ENCODE measurements around the gene ACTA2. TPM values are rescaled to one million over a fixed set of nuclear protein-coding genes. Genes with fewer than 3 reads are reported as not detected.
A peak's percentile ranks its signal among the peaks of the same experiment; 100 is the strongest.

The ACTA2 gene
- total RNA-seq (1,000 to 10,000 TPM in 2 of 4 donors, 100 to 1,000 TPM in 2; 746 to 3,137 (median 1,120) TPM), polyA plus RNA-seq (649 TPM)
- long read RNA-seq, donor 1, transcript ACTA2-201 (9 exons, 1,349 nt) = major isoform, 1,285 of 1,383 reads
- long read RNA-seq, donor 1, partial matches to known transcripts = 69 of 1,383 reads
- long read RNA-seq, donor 1, other reads (novel, unspliced or antisense) = 28 of 1,383 reads
- long read RNA-seq, donor 2, transcript ACTA2-201 (9 exons, 1,349 nt) = major isoform, 276 of 312 reads
- long read RNA-seq, donor 2, partial matches to known transcripts = 16 of 312 reads
- long read RNA-seq, donor 2, other reads (novel, unspliced or antisense) = 20 of 312 reads
- long read RNA-seq, donor 3, transcript ACTA2-201 (9 exons, 1,349 nt) = major isoform, 3,398 of 3,728 reads
- long read RNA-seq, donor 3, partial matches to known transcripts = 291 of 3,728 reads
- long read RNA-seq, donor 3, other reads (novel, unspliced or antisense) = 39 of 3,728 reads
- long read RNA-seq, donor 4, transcript ACTA2-201 (9 exons, 1,349 nt) = major isoform, 321 of 351 reads
- long read RNA-seq, donor 4, partial matches to known transcripts = 18 of 351 reads
- long read RNA-seq, donor 4, other reads (novel, unspliced or antisense) = 11 of 351 reads

DNA sequence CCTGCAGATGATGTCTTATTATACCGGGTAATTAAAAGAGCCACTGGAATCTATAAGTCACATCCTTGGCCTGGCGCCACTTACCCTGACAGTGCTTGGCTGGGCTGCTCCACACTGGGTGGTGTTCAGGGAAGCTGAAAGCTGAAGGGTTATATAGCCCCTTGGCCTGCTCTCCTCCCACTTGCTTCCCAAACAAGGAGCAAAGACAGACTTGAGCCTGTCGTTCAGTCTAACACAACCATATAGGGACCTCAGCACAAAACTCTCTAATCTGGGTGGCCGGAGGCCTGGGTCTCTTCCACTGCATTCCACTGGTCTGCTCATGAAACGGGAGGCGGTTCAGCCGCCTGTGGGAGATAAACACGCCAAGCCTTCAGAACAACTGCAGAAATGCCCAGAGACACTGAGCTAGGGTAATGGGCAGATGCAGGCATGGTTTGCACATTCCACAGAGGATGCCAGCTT, at the start of gene ACTA2:
Gene ACTA2, minus strand, starts transcription at position 127 of the 465 bp plus-strand sequence. CDS start 3,843 bp downstream, outside the sequence.
- WGBS = 35% methylated on average over 8 of the region's 8 CpGs
- H3K27ac ChIP-seq (ENCODE audit: low read length) = peak within 1 kb of the TSS; percentile 48
- H3K4me1 ChIP-seq (ENCODE audit: control insufficient read depth, insufficient read depth, low read length) = no peaks in the 10 kb centered on the region
- H3K9me3 ChIP-seq (ENCODE audit: control insufficient read depth, low read length) = no peaks in the 10 kb centered on the region
- peak; percentile 56 to 84 (median 80) for DNase-seq
- peak within 1 kb of the TSS; percentile 23 for H3K4me3 ChIP-seq (ENCODE audit: low read length)
- H3K27me3 ChIP-seq (ENCODE audit: control insufficient read depth, insufficient read depth) = no peaks in the 10 kb centered on the region
- ATAC-seq = peak; percentile 83 to 89
- intact Hi-C loops (cut with DNase I) = no loop called here

DNA sequence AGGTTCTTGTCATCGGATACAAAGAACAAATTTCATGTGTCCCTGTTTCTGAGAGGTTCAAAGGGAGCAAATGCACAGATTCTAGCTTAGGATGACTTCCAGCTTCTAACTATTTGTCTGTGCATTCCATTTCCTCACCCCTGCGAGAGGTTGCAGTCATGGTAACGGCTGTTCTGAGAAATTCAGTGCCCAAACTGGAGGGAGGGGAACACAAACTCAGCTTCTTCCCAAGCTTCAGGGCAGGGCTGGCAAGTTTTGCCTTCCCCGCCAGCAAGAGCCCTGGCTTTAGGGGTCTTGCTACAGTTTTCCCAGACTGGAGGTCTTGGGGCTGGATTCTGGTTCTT, 49.1 kb upstream of the ACTA2 start:
- no peaks in the 10 kb centered on the region for H3K9me3 ChIP-seq (ENCODE audit: control insufficient read depth, low read length)
- H3K4me3 ChIP-seq (ENCODE audit: low read length) = no peak overlapping the region
- no peaks in the 10 kb centered on the region for H3K4me1 ChIP-seq (ENCODE audit: control insufficient read depth, insufficient read depth, low read length)
- intact Hi-C loops (cut with DNase I) = no loop called here
- 49% methylated on average over 4 of the region's 4 CpGs for WGBS
- H3K27me3 ChIP-seq (ENCODE audit: control insufficient read depth, insufficient read depth) = no peaks in the 10 kb centered on the region
- peak; percentile 18 to 43 for ATAC-seq
- peak overlapping the region; percentile 75 for H3K27ac ChIP-seq (ENCODE audit: low read length)
- DNase-seq = peak in 1 of 3 donors; percentile 37

DNA sequence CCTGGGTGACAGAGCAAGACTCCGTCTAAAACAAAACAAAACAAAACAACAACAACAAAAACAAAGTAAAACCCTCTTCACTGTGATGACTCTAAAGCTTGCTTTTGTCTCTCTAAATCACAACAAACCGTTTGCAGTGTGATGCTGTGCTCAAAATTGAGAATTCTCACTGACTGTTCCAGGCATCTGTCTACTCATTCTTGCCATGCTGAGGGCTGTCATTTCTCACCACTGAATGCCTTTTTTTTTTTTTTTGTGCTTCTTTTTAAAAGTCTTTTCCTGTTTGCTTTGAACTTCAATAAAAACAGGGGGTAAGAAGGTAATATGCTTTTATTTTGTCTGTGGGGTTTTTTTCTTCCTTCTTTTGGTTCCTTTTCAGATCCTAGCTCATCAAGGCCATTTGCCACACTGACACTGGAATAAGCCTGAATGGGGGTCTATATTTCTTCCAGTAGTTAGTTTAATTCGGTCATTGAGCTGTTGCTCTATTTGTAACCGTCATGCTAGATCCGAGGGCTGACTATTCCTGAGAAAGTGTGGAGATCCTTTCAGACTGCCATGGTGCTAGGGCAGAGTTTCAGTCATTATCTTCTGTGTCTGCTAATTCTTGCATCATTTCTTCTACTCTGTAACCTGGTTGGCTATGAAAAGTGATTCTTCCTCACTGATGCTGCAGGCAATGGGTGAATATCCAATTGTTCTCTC, 48.6 kb upstream of the ACTA2 start:
- ATAC-seq (peak in 1 of 2 donors; percentile 23), DNase-seq (no peak)
- Histone ChIP-seq H3K27ac (ENCODE audit: low read length) (peak overlapping the region; percentile 75), H3K27me3 (ENCODE audit: control insufficient read depth, insufficient read depth) (no peaks in the 10 kb centered on the region), H3K4me3 (ENCODE audit: low read length) (peak overlapping the region; percentile 18), H3K9me3 (ENCODE audit: control insufficient read depth, low read length) (no peaks in the 10 kb centered on the region), H3K4me1 (ENCODE audit: control insufficient read depth, insufficient read depth, low read length) (no peaks in the 10 kb centered on the region)
- intact Hi-C loops (cut with DNase I) = no loop called here
- WGBS = 45% methylated on average over 5 of the region's 5 CpGs

DNA sequence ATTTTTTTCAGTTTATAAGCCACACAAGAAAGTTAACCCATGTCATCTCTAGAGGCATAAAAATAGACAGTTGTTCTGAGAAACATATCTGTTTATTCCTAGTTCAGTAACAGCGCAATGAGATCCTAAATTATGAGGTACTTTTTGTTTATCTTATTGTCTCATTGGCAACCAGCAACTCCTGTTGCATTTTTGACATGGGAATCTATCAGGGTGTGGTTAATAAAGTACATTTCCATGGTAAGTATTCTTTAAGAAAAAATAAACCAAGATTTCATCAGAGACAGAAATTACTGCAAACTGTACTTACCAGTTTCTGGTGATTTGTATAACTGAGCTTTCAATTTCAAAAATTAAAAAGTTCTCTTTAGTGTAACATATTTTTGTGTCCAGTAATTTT, 47.1 kb upstream of the ACTA2 start:
- intact Hi-C loops (cut with DNase I) = no loop called here
- no peak for ATAC-seq
- Histone ChIP-seq H3K9me3 (ENCODE audit: control insufficient read depth, low read length) (no peaks in the 10 kb centered on the region), H3K27ac (ENCODE audit: low read length) (no peak overlapping the region), H3K4me3 (ENCODE audit: low read length) (no peak overlapping the region), H3K27me3 (ENCODE audit: control insufficient read depth, insufficient read depth) (no peaks in the 10 kb centered on the region), H3K4me1 (ENCODE audit: control insufficient read depth, insufficient read depth, low read length) (peaks cover 3% of the 10 kb centered on the region)
- WGBS = 44% methylated on average over 1 of the region's 1 CpG
- no peak for DNase-seq

DNA sequence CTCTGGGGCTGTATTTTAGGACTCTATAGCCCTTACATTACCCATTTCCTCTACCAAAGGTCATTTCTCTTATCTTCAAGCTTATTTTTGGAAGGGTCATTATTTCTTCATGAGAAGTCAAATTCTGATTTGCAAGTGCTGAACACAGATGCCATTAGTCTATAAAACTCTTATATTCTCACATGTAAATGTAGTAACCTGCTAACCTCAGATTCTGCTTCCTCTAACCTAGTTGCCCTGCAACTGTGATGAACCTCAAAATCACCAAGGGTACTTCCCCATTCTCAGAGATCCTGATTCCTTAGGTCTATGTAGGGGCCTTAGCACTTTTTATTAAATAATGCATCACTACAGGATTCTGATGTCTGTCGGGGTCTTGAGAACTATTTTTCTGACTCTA, 44.4 kb upstream of the ACTA2 start:
- ATAC-seq (no peak), DNase-seq (no peak)
- H3K4me1 ChIP-seq (ENCODE audit: control insufficient read depth, insufficient read depth, low read length) = peaks cover 3% of the 10 kb centered on the region
- no peak overlapping the region for H3K27ac ChIP-seq (ENCODE audit: low read length)
- intact Hi-C loops (cut with DNase I) = no loop called here
- H3K9me3 ChIP-seq (ENCODE audit: control insufficient read depth, low read length) = no peaks in the 10 kb centered on the region
- H3K27me3 ChIP-seq (ENCODE audit: control insufficient read depth, insufficient read depth) = no peaks in the 10 kb centered on the region
- no peak overlapping the region for H3K4me3 ChIP-seq (ENCODE audit: low read length)
- WGBS = 94% methylated on average over 1 of the region's 1 CpG

DNA sequence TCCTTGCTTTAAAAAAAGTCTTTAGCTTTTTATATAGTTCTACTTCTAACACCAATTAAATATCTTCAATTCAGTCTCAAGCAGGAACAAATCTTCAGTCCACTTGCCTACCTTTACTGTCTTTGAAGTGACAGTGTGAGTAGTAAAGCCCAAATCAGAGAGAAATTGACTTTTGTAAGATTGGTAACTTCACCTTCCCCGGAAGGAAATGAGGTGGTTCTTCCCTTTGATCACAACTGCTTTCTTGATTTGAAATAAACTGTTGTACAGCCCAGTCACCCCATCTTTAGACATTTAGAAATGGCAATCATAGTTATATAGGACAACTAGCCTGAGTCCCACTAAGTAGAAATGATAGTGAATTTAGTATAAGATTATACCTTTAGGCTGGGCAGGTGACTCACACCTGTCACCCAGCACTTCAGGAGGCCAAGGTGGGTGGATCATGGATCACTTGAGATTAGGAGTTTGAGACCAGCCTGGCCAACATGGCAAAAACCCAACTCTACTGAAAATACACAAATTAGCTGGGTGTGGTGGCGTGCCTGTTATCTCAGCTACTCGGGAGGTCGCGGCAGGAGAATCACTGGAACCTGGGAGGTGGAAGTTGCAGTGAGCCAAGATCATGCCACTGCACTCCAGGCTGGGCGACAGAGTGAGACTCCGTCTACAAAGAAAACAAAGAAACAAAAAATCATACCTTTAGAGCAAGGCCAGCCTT, 42.7 kb upstream of the ACTA2 start:
- peaks cover 3% of the 10 kb centered on the region for H3K4me1 ChIP-seq (ENCODE audit: control insufficient read depth, insufficient read depth, low read length)
- H3K9me3 ChIP-seq (ENCODE audit: control insufficient read depth, low read length) = no peaks in the 10 kb centered on the region
- no peaks in the 10 kb centered on the region for H3K27me3 ChIP-seq (ENCODE audit: control insufficient read depth, insufficient read depth)
- no peak overlapping the region for H3K4me3 ChIP-seq (ENCODE audit: low read length)
- no peak for ATAC-seq
- peak overlapping the region; percentile 24 for H3K27ac ChIP-seq (ENCODE audit: low read length)
- WGBS = 68% methylated on average over 7 of the region's 7 CpGs
- DNase-seq = peak in 1 of 3 donors; percentile 21
- intact Hi-C loops (cut with DNase I) = no loop called here

DNA sequence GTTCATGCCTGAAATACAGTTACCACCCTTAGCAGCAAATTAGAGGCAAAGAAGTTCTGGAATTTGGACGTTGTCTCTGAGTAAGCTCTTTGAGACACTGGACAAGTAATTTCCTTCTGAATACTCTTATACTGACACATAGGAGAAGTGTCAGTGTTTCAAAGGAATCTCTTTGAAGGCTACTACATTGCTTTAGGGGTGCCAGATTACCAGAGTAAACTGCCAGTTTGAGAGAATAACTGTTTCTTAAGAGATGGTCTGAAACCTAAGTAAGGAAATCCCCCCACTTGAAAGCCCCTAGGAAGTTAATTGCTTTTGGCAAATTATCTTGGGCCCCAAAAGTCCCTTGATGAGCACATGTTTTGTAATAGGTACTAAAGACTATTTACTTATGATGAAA, 41.4 kb upstream of the ACTA2 start:
- Histone ChIP-seq H3K27me3 (ENCODE audit: control insufficient read depth, insufficient read depth) (no peaks in the 10 kb centered on the region), H3K27ac (ENCODE audit: low read length) (no peak overlapping the region), H3K4me1 (ENCODE audit: control insufficient read depth, insufficient read depth, low read length) (peaks cover 3% of the 10 kb centered on the region), H3K4me3 (ENCODE audit: low read length) (peak overlapping the region; percentile 4), H3K9me3 (ENCODE audit: control insufficient read depth, low read length) (no peaks in the 10 kb centered on the region)
- WGBS = 42% methylated on average over 1 of the region's 1 CpG
- DNase-seq = no peak
- ATAC-seq = no peak
- intact Hi-C loops (cut with DNase I) = no loop called here

DNA sequence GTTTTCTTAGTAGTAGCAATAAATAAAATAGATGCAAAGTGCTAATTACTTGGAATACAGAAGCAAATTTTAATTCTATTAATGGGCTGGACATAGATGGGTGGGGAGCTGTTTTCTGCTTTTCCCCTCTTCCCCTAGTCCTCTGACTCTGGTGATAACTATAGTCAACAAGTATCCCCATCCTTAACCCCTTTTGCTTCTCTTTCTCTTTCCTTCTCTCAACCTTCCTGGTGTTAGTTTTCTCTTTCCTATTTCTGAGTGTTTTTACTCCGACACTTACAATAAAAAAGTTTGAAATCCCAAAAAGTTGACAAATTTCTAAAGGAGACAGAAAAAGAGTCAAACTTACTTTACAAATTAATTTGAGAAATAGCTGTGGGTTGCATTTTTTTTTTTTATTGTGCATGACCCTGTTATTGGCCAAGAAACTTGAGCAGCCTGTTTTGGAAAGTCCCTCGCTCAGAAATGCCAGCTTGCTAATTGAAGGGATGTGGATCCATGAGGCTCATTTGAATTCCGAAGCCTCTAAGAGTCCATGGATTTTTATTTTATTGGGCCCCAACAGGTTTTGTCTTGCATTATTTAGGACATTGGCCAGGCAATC, 40.5 kb upstream of the ACTA2 start:
- ATAC-seq = no peak
- Histone ChIP-seq H3K4me3 (ENCODE audit: low read length) (peak overlapping the region; percentile 77), H3K27ac (ENCODE audit: low read length) (no peak overlapping the region), H3K27me3 (ENCODE audit: control insufficient read depth, insufficient read depth) (no peaks in the 10 kb centered on the region), H3K4me1 (ENCODE audit: control insufficient read depth, insufficient read depth, low read length) (peaks cover 3% of the 10 kb centered on the region), H3K9me3 (ENCODE audit: control insufficient read depth, low read length) (no peaks in the 10 kb centered on the region)
- intact Hi-C loops (cut with DNase I) = no loop called here
- WGBS = 46% methylated on average over 3 of the region's 3 CpGs
- DNase-seq = no peak

DNA sequence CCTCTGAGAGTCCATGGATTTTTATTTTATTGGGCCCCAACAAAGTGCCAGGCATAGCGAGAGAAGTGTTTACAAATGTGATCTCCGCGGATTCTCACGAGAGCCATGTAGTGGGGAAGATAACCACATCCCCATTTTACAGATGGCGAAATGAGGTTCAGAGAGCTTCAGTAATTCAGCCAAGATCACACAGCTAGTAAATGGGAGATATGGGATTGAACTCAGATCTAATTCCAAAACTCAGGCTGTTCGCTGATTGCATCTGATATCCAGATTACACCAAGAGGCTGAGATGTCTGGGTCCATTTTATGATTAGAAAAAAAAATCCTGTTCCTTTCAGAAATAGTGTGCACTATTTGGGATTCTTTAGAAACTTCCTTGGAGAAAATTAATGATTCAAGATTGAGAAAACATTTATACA, 39.3 kb upstream of the ACTA2 start:
- ATAC-seq = no peak

DNA sequence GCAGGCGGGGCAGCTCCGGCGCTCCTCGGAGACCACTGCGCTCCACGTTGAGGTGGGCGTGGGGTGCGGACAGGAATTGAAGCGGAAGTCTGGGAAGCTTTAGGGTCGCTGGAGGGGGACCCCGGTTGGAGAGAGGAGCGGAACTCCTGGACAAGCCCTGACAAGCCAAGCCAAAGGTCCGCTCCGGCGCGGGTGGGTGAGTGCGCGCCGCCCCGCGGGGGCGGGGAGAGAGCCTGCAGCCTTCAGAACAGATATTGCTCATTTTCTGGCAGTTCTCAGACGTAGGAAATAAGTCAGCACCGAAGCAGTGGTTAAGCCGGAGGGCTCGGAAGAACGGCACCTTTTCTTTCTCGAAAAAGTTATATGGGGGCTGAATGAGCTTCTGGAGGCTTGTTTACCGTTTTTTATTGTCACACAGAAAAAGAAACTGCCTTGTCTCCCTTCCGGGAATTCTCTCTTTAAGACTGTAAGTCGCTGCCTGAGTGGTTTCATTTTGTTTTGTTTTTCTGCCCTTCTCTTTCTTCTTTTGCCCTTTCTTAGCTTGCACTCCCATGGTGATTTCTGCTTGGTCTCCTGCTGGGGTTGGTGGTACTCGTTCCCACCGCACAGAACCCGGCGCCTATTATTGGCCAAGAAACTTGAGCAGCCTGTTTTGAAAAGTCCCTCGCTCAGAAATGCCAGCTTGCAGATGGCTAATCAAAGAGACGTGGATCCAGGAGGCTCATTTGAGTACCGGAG, 38.8 kb upstream of the ACTA2 start:
- Histone ChIP-seq H3K9me3 (ENCODE audit: control insufficient read depth, low read length) (no peaks in the 10 kb centered on the region), H3K27ac (ENCODE audit: low read length) (peak overlapping the region; percentile 95), H3K27me3 (ENCODE audit: control insufficient read depth, insufficient read depth) (no peaks in the 10 kb centered on the region), H3K4me1 (ENCODE audit: control insufficient read depth, insufficient read depth, low read length) (peaks cover 3% of the 10 kb centered on the region), H3K4me3 (ENCODE audit: low read length) (peak overlapping the region; percentile 77)
- under 1% methylated on average over 38 of the region's 38 CpGs for WGBS
- intact Hi-C loops (cut with DNase I) = loop anchor here in 2 of 4 donors (2.0 kb wide), 1 partner anchor 57 kb away; no protein-coding TSS in a partner anchor
- DNase-seq = peak; percentile 78 to 93 (median 91)
- ATAC-seq = peak; percentile 85 to 88

More for the DNA sequence above, 39.3 kb upstream of the ACTA2 start:
- intact Hi-C loops (cut with DNase I) = loop anchor here in 2 of 4 donors (2.0 kb wide), 1 partner anchor 57 kb away; no protein-coding TSS in a partner anchor
- H3K9me3 ChIP-seq (ENCODE audit: control insufficient read depth, low read length) = no peaks in the 10 kb centered on the region
- no peaks in the 10 kb centered on the region for H3K27me3 ChIP-seq (ENCODE audit: control insufficient read depth, insufficient read depth)
- WGBS = 12% methylated on average over 6 of the region's 6 CpGs
- peak overlapping the region; percentile 95 for H3K27ac ChIP-seq (ENCODE audit: low read length)
- DNase-seq = no peak
- peak overlapping the region; percentile 77 for H3K4me3 ChIP-seq (ENCODE audit: low read length)
- H3K4me1 ChIP-seq (ENCODE audit: control insufficient read depth, insufficient read depth, low read length) = peaks cover 3% of the 10 kb centered on the region

Data from right cardiac atrium (tissue), 5 donors.